ENCODE measurements around the gene SERPINA10.
A peak's percentile ranks its signal among the peaks of the same experiment; 100 is the strongest.

The SERPINA10 gene

GRCh38 chr14:94338023-94338422 lies 45.0 kb upstream of the SERPINA10 start:
- no peak for TF ChIP-seq CTCF (IDR thresholded peaks at IDR 0.05; ENCODE audit: poor library complexity, severe bottlenecking)
- DNase-seq (ENCODE audit: low spot score) (no peak), ATAC-seq (ENCODE audit: low read depth) (no peak)
- Histone ChIP-seq H3K4me1 (ENCODE audit: insufficient read depth, poor library complexity, severe bottlenecking) (peaks cover 34% of the 10 kb centered on the region), H3K27ac (ENCODE audit: poor library complexity, severe bottlenecking) (no peak overlapping the region), H3K36me3 (ENCODE audit: low read depth) (no peaks in the 10 kb centered on the region), H3K9me3 (ENCODE audit: severe bottlenecking) (no peaks in the 10 kb centered on the region), H3K4me3 (ENCODE audit: severe bottlenecking) (no peak overlapping the region), H3K27me3 (ENCODE audit: insufficient read depth, poor library complexity, severe bottlenecking) (no peaks in the 10 kb centered on the region)

- Histone ChIP-seq H3K36me3 (ENCODE audit: low read depth) (no peaks in the 10 kb centered on the region), H3K4me3 (ENCODE audit: severe bottlenecking) (no peak overlapping the region), H3K4me1 (ENCODE audit: insufficient read depth, poor library complexity, severe bottlenecking) (peaks cover 28% of the 10 kb centered on the region), H3K9me3 (ENCODE audit: severe bottlenecking) (no peaks in the 10 kb centered on the region), H3K27me3 (ENCODE audit: insufficient read depth, poor library complexity, severe bottlenecking) (no peaks in the 10 kb centered on the region), H3K27ac (ENCODE audit: poor library complexity, severe bottlenecking) (no peak overlapping the region)
- no peak for ATAC-seq (ENCODE audit: low read depth)
- no peak for DNase-seq (ENCODE audit: low spot score)
- no peak for TF ChIP-seq CTCF (IDR thresholded peaks at IDR 0.05; ENCODE audit: poor library complexity, severe bottlenecking)
Observed at GRCh38 chr14:94337274-94337673, 44.2 kb upstream of the SERPINA10 start.

- DNase-seq (ENCODE audit: low spot score) = no peak
- H3K27me3 ChIP-seq (ENCODE audit: insufficient read depth, poor library complexity, severe bottlenecking) = no peaks in the 10 kb centered on the region
- no peak overlapping the region for H3K4me3 ChIP-seq (ENCODE audit: severe bottlenecking)
- TF ChIP-seq CTCF (IDR thresholded peaks at IDR 0.05; ENCODE audit: poor library complexity, severe bottlenecking) = no peak
- H3K9me3 ChIP-seq (ENCODE audit: severe bottlenecking) = no peaks in the 10 kb centered on the region
- peak; percentile 93 for ATAC-seq (ENCODE audit: low read depth)
- peaks cover 19% of the 10 kb centered on the region for H3K4me1 ChIP-seq (ENCODE audit: insufficient read depth, poor library complexity, severe bottlenecking)
- peak overlapping the region; percentile 24 for H3K27ac ChIP-seq (ENCODE audit: poor library complexity, severe bottlenecking)
- H3K36me3 ChIP-seq (ENCODE audit: low read depth) = no peaks in the 10 kb centered on the region
Observed at GRCh38 chr14:94334872-94335271, 41.8 kb upstream of the SERPINA10 start.

DNA sequence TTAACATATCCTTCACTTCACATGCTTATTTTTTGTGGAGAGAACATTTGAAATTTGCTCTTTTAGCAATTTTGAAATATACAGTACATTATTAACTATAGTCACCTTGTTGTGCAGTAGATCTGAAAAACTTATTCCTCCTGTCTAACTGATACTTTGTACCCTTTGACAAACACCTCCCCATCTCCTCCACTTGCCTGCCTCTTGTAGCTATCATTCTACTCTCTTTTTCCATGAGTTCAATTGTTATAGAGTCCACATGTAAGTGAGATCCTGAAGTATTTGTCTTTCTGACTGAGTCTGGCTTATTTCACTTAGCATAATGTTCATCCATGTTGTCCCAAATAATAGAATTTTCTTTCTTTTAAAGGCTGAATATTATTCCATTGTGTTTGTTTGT lies 39.5 kb upstream of the SERPINA10 start:
- no peak for TF ChIP-seq CTCF (IDR thresholded peaks at IDR 0.05; ENCODE audit: poor library complexity, severe bottlenecking)
- H3K4me3 ChIP-seq (ENCODE audit: severe bottlenecking) = no peak overlapping the region
- no peaks in the 10 kb centered on the region for H3K27me3 ChIP-seq (ENCODE audit: insufficient read depth, poor library complexity, severe bottlenecking)
- H3K36me3 ChIP-seq (ENCODE audit: low read depth) = no peaks in the 10 kb centered on the region
- no peaks in the 10 kb centered on the region for H3K9me3 ChIP-seq (ENCODE audit: severe bottlenecking)
- no peak for DNase-seq (ENCODE audit: low spot score)
- no peak for ATAC-seq (ENCODE audit: low read depth)
- peaks cover 19% of the 10 kb centered on the region for H3K4me1 ChIP-seq (ENCODE audit: insufficient read depth, poor library complexity, severe bottlenecking)
- H3K27ac ChIP-seq (ENCODE audit: poor library complexity, severe bottlenecking) = no peak overlapping the region

DNA sequence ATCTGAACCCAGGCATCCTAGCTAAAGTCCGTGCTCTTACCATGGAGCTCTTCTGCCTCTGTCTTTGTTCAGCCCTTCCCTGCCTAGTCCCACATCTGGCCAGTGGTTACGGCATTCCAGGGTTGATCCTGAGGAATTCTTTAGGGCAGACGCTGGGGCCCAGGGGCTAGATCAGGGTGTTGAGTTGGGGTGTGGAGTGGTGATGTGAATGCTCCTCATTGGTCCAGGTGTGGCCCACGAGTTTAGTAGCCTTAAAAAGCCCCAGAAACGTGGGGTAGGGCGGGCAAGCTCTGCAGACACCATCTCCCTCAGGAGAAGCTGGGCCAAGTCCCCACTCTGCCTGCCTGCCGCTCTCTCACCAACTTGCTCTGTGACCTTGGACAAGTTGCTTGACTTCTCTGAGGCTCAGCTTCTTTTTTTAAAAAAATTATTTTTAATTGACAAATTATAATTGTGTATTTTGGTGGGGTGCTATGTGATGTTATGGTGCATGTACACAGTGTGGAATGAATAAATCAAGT lies 39.1 kb upstream of the SERPINA10 start:
- Histone ChIP-seq H3K9me3 (ENCODE audit: severe bottlenecking) (no peaks in the 10 kb centered on the region), H3K36me3 (ENCODE audit: low read depth) (no peaks in the 10 kb centered on the region), H3K4me1 (ENCODE audit: insufficient read depth, poor library complexity, severe bottlenecking) (peaks cover 15% of the 10 kb centered on the region), H3K4me3 (ENCODE audit: severe bottlenecking) (no peak overlapping the region), H3K27me3 (ENCODE audit: insufficient read depth, poor library complexity, severe bottlenecking) (no peaks in the 10 kb centered on the region), H3K27ac (ENCODE audit: poor library complexity, severe bottlenecking) (no peak overlapping the region)
- no peak for DNase-seq (ENCODE audit: low spot score)
- TF ChIP-seq CTCF (IDR thresholded peaks at IDR 0.05; ENCODE audit: poor library complexity, severe bottlenecking) = no peak
- ATAC-seq (ENCODE audit: low read depth) = no peak
